Lower lobe of right lung (tissue), 1 donor: ENCODE measurements around the gene WWP2. TPM values are rescaled to one million over a fixed set of nuclear protein-coding genes. Genes with fewer than 3 reads are reported as not detected.
A peak's percentile ranks its signal among the peaks of the same experiment; 100 is the strongest.

ENCODE experiments used
- microRNA-seq: library from miRNA; unstranded; fragments of <30 nt; microRNA quantifications from one replicate; pipeline ENCODE4 v1.2.0, GENCODE V29; 2020; ENCODE audit warnings: borderline number of aligned reads
- total RNA-seq: library from RNA; stranded (reverse); fragmentation: NEBNext Ultra II Directional; extraction: Animal tissue kit (Norgen Biotek cat#: 25700); gene quantifications from one replicate; pipeline ENCODE4 v1.2.1, GENCODE V29; 2021
- donor health status: DM: no; HTN: yes; CAD: no; lungs with severe emphysema.

Gene WWP2
- total RNA-seq, 1 donor from 2014 or later = 83.7 TPM

Small RNA genes within 50 kb of the gene (microRNA-seq; reads per million reads assigned to microRNA genes)
- gene MIR140 = 2,491 reads per million, percentile 87 among the genes with 10 or more reads in this experiment

Other genes starting within 250 kb of the WWP2 start
- 56.7 TPM for gene NFAT5, start 196.4 kb upstream of the WWP2 start, total RNA-seq
- gene NQO1, start 35.8 kb upstream of the WWP2 start, total RNA-seq = 57.8 TPM
- 30.3 TPM for gene NOB1, start 7.4 kb upstream of the WWP2 start, total RNA-seq
- gene CLEC18A, start 189.0 kb downstream of the WWP2 start, total RNA-seq = 2.7 TPM